Ishikawa (cell line): Measurements from ENCODE around the gene PPP4R1.

Experiments used
- CEBPB ChIP-seq: IDR thresholded peaks from 2 replicates; pipeline ENCODE4 v1.6.1; 2012
- CREB1 ChIP-seq: IDR thresholded peaks from 2 replicates; pipeline ENCODE4 v1.6.1; 2012; ENCODE audit warnings: low read depth
- EGR1 ChIP-seq: IDR thresholded peaks from 2 replicates; pipeline ENCODE4 v1.6.1; 2012
- EP300 ChIP-seq: IDR thresholded peaks from 2 replicates; pipeline ENCODE4 v1.6.1; 2012; ENCODE audit warnings: borderline replicate concordance
- FOXM1 ChIP-seq: IDR thresholded peaks from 2 replicates; pipeline ENCODE4 v1.6.1; 2012; ENCODE audit warnings: low read depth, borderline replicate concordance
- NFIC ChIP-seq: IDR thresholded peaks from 2 replicates; pipeline ENCODE4 v1.6.1; 2012
- RAD21 ChIP-seq: IDR thresholded peaks from 2 replicates; pipeline ENCODE4 v1.6.1; 2012; ENCODE audit warnings: low read depth
- REST ChIP-seq: IDR thresholded peaks from 2 replicates; pipeline ENCODE4 v1.6.1; 2012; ENCODE audit warnings: low read depth, mild to moderate bottlenecking
- TAF1 ChIP-seq: IDR thresholded peaks from 2 replicates; pipeline ENCODE4 v1.6.1; 2012; ENCODE audit warnings: low read depth, mild to moderate bottlenecking
- TCF12 ChIP-seq: IDR thresholded peaks from 2 replicates; pipeline ENCODE4 v1.6.1; 2012; ENCODE audit warnings: low read depth
- TEAD4 ChIP-seq: IDR thresholded peaks from 2 replicates; pipeline ENCODE4 v1.6.1; 2012
- YY1 ChIP-seq: IDR thresholded peaks from 2 replicates; pipeline ENCODE4 v1.6.1; 2012; ENCODE audit warnings: low read depth
- ZBTB7A ChIP-seq: IDR thresholded peaks from 2 replicates; pipeline ENCODE4 v1.6.1; 2012; ENCODE audit warnings: low read depth
- TF ChIP-seq, protein P1 (sequence below): IDR thresholded peaks from 2 replicates; pipeline ENCODE4 v1.6.1; 2012
- TF ChIP-seq, protein P2 (sequence below): IDR thresholded peaks from 2 replicates; pipeline ENCODE4 v1.6.1; 2012

Gene PPP4R1

GRCh38 chr18:9596843-9597526, 17.4 kb downstream of the PPP4R1 start:
- no peak for TF ChIP-seq FOXM1
- no peak for TF ChIP-seq CEBPB
- no peak for TF ChIP-seq TEAD4
- no peak for TF ChIP-seq EP300
- no peak for TF ChIP-seq YY1
- TF ChIP-seq TAF1: no peak
- TF ChIP-seq CREB1: no peak
- TF ChIP-seq, protein P1, sequence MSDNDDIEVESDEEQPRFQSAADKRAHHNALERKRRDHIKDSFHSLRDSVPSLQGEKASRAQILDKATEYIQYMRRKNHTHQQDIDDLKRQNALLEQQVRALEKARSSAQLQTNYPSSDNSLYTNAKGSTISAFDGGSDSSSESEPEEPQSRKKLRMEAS: no peak
- TF ChIP-seq RAD21: no peak
- TF ChIP-seq REST: no peak
- no peak for TF ChIP-seq TCF12
- no peak for TF ChIP-seq NFIC
- no peak for TF ChIP-seq ZBTB7A
- TF ChIP-seq, protein P2, sequence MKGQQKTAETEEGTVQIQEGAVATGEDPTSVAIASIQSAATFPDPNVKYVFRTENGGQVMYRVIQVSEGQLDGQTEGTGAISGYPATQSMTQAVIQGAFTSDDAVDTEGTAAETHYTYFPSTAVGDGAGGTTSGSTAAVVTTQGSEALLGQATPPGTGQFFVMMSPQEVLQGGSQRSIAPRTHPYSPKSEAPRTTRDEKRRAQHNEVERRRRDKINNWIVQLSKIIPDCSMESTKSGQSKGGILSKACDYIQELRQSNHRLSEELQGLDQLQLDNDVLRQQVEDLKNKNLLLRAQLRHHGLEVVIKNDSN: no peak
- TF ChIP-seq EGR1: no peak

DNA sequence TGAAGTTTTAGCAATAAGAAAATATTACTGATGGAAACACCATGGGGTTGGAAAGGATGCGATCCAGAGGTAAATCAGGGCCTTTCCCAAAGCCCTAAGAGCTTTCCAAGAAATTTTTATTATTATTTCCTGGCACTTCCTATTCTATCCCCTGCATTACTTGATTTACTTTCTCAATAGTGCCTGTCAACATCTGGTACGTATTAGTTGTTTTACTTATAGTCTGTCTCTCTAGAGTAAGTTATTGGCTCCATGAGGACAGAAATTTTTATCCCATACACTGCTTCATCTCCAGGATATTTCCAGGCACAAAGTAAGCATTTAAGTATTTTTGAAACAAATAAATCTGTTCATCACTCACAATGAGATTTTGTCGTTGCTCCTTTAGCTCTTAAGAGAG, 18.1 kb downstream of the PPP4R1 start:
- no peak for TF ChIP-seq RAD21
- TF ChIP-seq REST: no peak
- no peak for TF ChIP-seq ZBTB7A
- TF ChIP-seq EP300: no peak
- TF ChIP-seq, protein P2: no peak
- TF ChIP-seq YY1: no peak
- TF ChIP-seq TAF1: no peak
- TF ChIP-seq CEBPB: no peak
- no peak for TF ChIP-seq CREB1
- TF ChIP-seq, protein P1: no peak
- no peak for TF ChIP-seq FOXM1
- no peak for TF ChIP-seq EGR1
- no peak for TF ChIP-seq NFIC
- no peak for TF ChIP-seq TEAD4
- no peak for TF ChIP-seq TCF12

DNA sequence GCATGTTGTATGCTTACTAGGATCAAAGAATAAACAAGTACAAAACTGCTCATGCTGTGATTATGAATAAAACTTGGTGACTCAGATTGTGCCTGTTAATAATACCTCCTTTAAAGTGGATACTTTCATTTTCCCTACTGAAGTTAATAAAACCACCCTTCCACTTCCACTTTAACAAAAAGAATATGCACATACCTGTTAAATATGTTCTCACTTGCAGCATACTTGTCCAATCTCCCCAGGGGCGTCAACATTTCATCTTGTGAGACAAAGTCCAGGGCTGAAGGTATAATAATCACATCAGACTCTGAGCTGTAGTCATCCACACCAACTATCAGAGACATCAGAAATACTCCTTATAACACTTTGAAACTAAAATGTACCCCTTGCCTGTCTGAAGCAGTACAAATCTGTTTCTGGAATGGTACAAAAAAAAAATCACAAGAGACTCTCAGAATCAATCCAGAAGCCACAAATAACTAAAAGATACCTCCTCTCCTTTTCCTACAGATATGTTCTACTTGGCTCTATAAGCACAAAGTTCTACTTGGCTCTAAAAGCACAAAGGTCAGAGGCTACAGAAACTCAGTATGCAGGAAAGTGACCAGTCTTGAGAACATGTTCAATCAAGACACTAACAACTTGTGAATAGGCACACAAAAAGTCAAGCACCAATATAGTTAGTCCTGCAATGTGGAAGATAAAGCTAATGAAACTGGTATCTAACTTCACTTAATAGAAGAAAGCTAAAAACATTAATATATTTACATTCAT, 19.3 kb downstream of the PPP4R1 start:
- no peak for TF ChIP-seq CEBPB
- TF ChIP-seq REST: no peak
- no peak for TF ChIP-seq FOXM1
- TF ChIP-seq YY1: no peak
- TF ChIP-seq ZBTB7A: no peak
- TF ChIP-seq, protein P2: no peak

GRCh38 chr18:9587924-9588323, 26.4 kb downstream of the PPP4R1 start:
- TF ChIP-seq TAF1 (no peak), EP300 (no peak), FOXM1 (no peak), TCF12 (no peak), ZBTB7A (no peak), RAD21 (no peak), TEAD4 (no peak), CEBPB (no peak), YY1 (no peak)
- TF ChIP-seq, protein P2: no peak
